22Rv1 (cell line): ENCODE measurements around the gene RAD51.

Experiments used
- ZFX ChIP-seq: fragments of 450-650 bp; IDR thresholded peaks from 2 replicates; pipeline ENCODE4 v1.6.1; 2017; ENCODE audit warnings: antibody characterized with exemption, borderline replicate concordance
- TF ChIP-seq, protein P1 (sequence below): fragments of 450-650 bp; IDR thresholded peaks from 2 replicates; pipeline ENCODE4 v1.5.1; 2017; ENCODE audit warnings: mild to moderate bottlenecking

DNA sequence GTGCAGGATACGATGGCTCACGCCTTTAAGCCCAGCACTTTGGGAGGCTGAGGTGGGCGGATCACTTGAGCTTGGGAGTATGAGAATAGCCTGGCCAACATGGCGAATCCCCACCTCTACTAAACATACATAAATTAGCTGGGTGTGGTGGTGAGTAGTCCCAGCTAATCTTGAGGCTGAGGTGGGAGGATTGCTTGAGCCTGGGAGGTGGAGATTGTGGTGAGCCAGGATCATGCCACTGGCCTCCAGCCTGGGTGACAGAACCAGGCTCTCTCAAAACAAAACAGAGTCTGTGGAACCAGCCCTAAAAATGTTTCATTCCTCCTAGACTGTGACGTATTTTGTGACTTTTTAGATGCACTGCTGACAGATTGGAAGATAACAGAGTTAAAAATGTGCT, 34.3 kb upstream of the RAD51 start:
- TF ChIP-seq, protein P1, sequence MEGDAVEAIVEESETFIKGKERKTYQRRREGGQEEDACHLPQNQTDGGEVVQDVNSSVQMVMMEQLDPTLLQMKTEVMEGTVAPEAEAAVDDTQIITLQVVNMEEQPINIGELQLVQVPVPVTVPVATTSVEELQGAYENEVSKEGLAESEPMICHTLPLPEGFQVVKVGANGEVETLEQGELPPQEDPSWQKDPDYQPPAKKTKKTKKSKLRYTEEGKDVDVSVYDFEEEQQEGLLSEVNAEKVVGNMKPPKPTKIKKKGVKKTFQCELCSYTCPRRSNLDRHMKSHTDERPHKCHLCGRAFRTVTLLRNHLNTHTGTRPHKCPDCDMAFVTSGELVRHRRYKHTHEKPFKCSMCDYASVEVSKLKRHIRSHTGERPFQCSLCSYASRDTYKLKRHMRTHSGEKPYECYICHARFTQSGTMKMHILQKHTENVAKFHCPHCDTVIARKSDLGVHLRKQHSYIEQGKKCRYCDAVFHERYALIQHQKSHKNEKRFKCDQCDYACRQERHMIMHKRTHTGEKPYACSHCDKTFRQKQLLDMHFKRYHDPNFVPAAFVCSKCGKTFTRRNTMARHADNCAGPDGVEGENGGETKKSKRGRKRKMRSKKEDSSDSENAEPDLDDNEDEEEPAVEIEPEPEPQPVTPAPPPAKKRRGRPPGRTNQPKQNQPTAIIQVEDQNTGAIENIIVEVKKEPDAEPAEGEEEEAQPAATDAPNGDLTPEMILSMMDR: no peak
- TF ChIP-seq ZFX: no peak
